Activated CD4-positive, alpha-beta T cell treated with anti-CD3 and anti-CD28 coated beads, Interleukin-2, amount 50 U/mL, for 24 hours (primary cell): ENCODE measurements around the gene FOXA2.
"Not testable (repeated sequence)": the region's sequence is repeated elsewhere in the genome, so short reads cannot be mapped to it uniquely, and the experiment has no call there.

Source experiments
- DNase-seq, 2 donors: peaks; one replicate each; pipeline ENCODE4 v3.0.0-alpha.2; 2020; ENCODE audit warnings: low read depth in 1 of 2, low spot score in 1 of 2

Gene FOXA2

DNA sequence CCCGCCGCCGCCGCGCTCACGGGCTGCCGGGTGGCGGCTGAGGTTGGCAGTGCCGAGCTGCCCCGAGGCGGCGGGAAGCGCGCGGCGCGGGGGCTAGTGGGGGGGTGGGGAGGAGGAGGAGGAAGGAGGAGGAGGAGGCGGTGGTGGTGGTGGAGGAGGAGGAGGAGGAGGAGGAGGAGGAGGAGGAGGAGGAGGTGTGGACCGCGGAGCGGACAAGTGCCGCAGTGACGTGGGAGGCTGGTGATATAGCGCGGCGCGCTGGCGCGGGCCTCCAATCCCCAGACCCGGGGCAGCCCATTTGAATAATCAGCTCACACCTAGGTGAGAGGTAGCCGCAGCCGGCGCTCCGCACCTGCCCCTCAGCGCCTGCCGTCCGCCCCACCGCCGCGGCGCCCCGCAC is at the start of gene FOXA2:
FOXA2 (minus strand) TSS at position 51 of the 400 bp plus-strand sequence. CDS start 294 bp downstream, outside the sequence.
- DNase-seq, result no peak

DNA sequence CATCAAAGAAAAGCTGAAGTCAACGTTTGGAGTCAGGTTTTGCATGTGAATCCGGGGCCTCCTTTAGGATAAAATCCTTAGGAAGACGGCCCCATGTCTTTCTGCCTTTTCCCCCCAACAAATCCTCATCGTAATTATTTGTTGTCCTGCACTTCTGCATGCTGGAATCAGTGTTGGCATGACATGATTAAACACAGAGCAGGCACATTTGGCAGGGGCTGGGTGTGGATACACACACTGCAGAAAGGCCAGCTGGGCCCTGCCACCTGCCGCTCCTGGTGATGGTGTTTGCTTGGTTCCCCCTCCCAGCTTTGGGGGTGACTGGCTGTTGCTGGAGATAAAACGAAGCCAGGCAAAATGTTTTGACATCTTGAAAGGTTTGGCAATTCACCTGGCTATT is 46.3 kb upstream of the FOXA2 start:
- no peak for DNase-seq

DNA sequence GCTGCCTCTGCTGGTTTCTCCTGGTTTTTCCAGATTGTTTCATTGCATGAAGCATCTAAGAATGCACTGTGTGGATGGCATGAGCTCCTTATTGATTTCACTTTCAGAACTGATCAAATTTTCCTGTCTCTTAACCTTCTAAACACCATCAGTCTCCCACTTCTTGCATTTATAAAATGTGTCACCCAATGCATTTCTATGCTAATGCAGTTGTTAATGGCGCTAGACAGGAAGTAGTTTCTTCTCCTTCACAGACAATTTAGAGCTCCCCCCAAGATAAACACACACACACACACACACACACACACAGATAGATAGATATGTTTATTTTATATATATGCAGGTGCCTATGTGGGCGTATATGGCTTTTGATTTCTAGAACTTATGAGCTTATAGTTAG is 45.6 kb upstream of the FOXA2 start:
- DNase-seq, result no peak

DNA sequence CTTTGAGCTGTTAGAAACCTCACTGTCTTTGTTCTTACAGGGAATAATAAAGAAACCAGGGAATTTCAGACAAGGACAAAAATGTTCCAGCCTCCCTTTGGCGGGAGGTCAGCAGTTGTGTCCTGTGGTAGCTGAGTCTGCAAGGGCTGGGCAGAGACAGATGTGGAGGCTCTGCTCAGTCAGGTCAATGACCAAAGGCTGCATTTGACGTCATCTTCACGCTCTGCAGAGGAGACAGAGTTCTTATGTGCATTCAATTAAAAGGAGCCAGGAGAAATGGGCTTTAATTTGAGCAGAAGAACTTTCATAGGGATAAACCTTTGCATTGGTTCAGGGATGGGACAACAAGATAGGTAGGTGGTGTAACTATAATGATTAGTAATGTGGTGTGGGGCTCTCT is 45.1 kb upstream of the FOXA2 start:
- no peak for DNase-seq

DNA sequence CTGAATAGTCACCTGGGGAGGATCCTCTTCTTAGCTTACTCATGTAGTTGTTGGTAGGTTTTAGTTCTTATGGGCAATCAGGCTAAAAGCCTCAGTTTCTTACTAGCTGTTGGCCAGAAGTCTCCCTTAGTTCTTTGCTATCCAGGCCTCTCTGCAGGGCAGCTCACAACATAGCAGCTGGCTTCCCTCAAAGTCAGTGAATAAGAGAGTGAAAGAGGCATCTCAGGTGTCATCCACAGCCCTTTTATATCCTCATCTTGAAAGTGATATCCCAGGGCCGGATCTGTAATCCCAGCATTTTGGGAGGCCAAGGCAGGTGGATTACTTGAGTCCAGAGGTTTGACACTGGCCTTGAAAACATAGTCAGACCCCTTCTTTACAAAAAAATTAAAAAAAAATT is 42.1 kb upstream of the FOXA2 start:
- no peak for DNase-seq

DNA sequence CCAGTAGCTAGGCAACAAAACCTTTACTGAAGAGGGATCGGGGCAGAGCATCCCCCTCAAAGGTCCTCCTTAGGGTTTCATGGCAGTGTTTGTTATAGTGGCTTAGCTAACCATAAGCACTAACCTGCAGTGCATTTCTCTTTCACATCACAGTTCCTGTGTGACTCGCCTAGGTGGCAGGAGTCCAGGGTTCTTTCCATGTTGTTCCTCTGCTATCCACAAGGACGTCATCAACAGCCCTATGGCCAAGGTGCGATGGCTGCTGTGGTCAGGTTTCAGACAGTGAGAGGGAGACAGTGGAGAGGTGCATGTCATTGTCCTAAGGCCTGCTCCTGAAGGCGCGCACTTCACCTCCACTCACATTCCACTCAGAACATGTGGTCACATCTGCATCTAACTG is 38.8 kb upstream of the FOXA2 start:
- DNase-seq, result no peak

DNA sequence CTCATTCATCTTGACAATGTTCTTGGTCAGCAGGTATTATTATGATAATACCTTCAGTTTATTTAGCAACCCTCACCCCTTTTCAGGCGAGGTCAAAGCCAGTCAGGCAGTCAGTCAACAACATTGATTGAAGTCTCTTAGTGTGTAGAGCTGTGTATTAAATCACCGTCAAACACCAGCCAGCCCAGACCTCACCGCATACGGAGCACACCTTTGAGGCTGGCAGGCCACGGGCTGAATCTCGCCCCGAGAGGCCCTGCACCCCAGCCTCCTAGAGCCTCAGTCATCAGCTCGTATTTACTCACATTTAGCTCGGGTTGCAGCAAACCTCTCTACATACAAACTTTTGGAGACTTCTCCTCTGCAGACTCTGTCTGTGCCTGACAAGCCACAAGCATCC is 36.0 kb upstream of the FOXA2 start:
- DNase-seq, result no peak

DNA sequence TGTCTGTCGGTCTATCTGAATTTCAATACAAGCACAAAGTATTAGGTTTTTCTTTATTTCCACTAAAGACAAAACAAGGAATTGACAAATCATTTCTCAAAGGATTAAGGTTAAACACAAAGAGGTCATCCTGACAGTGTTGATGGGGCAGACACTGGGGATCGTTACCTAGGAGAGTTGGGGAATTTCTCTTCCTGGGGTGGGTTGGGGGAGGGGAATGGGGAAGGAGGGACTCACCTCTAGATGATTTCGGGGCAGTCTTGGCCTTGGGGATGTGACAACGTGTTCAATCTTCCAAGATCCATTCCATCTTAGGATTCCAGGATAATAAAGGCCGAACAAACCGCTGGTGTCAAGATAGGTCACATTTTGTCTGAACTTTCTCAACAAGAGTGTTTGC is 35.4 kb upstream of the FOXA2 start:
- DNase-seq, result no peak

DNA sequence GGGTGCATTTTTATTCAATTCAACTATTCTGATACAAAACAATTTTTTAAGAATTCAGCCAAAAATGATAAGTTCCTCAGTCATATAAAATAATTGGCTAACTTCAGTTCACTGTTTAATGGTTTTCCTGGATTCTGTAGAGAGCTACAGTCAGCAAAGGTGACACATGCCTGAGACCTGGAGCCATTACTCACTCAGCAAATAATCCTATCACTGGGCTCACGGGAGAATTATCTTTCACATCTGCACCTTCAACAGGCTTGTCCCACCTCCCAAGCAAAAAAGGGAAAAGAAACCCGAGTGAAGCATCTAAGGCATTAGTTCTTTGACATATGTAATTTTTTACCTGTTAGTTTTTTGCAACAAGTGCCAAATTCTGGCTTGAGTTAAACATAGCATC is 34.9 kb upstream of the FOXA2 start:
- DNase-seq, result no peak

DNA sequence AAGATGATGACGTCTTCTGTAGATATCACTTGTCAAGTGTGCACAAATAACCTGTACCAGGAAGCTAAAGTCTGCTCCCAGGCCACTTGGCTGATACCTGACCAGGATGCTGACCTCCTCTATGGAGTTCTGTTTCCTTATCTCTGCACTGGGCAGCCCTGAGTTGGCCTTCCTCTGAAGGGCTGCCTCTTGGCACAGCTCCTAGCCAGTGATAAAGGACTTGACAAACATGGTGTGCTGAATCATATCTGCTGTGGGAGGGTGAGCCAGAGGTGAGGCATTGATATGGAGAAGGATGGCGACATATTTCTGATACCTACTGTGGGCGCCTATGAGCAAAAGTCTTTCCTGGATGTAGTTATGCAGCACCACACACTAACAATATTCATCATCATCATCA is 32.8 kb upstream of the FOXA2 start:
- no peak for DNase-seq

DNA sequence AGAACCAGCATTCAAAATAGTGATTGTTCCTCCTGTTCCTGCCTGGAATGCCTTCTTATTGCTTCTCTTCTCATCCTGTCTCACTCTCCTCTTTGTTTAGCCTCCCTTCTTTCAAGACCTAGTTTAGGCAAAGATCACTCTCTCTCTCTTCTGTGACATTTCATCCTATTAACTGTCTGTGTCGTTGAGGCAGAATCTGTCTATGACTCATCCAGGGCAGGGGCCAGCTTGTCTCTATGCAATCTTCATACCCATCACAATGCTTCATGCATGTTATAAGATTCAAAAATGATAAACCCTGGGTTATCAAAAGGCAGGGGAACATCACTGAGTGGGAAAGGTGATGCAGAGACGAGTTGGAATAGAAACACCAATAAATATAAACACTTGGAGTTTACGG is 32.2 kb upstream of the FOXA2 start:
- DNase-seq, result no peak

DNA sequence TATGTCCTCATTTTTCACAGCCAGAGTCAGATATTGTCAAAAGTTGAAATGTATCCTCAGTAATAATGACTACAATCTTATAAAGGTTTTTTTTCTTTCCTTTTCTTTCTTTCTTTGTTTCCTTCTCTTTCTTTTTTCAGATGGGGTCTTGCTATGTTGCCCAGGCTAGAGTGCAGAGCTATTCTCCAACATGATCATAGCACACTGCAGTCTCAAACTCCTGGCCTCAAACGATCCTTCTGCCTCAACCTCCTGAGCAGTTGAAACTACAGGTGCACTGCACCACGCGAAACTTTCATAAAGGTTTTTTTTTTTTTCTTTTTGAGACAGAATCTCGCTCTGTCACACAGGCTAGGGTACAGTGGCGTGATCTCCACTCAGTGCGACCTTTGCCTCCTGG is 31.1 kb upstream of the FOXA2 start:
- DNase-seq, result no peak

DNA sequence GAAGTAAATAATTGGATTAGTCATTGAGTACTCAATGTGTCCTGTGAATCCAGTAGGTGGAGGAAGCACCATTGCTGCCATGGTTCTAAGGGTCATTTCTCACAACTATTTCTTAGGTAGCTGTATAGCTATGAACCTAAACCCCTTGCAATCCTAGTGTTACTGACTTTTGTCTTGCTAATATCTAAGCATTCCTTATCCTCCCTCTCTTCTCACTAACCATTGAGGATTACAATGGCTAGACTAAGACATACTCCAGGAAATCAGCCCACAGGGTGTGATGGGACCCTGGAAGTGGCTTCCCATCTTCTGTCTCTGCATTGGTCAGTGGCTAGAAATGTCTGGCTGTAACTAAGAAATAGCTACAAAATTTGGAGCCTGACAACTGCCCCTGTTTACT is 27.3 kb upstream of the FOXA2 start:
- DNase-seq, result no peak

DNA sequence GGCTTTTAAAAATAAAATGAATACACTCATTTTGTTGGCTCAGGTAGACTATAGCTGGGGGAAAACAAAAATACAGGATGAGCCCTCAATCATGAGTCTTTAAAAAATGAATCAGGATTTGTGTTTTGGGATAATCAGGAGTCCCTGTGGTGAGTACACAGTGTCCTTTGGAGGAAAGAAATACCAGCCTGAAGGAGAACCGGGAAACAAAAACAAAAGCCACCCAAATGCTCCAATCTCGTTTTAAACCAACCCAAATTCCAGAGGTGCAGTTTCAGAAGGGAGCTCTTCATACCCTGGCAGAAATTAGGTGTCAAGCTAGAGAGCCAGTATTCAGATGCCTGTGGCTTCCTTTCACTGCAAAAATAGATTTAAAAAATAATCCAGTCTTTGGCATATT is 23.3 kb upstream of the FOXA2 start:
- DNase-seq, result no peak

DNA sequence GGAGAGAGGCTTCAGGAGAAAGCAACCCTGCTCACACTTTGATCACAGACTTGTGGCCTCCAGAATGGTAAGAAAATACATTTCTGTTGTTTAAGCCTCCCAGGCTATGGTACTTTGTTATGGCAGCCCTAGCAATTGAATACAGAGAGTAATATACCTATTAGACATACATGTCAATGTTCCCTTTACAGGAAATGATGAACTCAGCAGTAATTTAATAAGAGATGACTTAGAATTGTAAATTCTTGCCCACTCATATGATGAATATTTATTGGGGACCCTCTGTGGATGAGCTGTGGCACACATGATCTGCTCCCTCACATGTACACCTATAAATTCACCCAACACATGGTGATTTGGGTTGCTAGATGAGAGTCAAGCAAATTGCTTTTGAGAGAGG is 20.4 kb upstream of the FOXA2 start:
- DNase-seq, result no peak

DNA sequence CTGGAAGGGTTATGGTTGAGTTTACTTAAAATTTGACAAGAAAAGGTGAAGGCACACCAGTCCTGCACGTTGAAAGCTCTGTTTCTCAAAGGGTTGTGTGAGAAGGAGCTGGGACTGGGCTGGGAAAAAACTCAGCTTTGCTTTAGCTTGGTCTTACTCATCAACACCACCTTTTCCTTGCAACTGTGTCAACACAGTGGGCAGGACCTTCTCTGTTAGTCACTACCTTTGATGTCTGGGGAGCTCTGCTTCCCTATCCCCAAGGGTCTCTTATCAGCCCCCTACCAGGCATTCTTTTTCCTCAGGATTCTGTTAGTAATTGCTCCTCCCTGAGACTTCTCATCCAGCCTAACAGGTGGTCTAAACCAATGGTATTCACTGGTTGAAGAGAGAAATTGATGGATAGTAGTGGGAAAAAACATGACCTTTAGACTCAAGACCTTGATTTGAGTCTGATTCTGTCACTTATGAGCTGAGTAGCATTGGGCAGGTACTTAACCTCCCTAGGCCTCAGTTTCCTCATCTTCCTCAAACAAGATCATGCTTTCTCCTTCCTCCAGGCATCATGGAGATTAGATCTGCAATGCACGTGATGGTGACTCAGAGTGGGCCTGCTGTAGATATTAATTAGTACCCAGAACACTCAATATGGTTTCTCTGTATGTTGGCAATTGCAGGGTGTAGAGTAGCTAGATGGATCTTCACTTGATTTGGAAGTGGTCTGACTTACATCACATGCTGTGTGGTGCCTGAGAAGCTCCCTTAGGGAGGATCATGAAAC is 17.2 kb upstream of the FOXA2 start:
- DNase-seq, result no peak

DNA sequence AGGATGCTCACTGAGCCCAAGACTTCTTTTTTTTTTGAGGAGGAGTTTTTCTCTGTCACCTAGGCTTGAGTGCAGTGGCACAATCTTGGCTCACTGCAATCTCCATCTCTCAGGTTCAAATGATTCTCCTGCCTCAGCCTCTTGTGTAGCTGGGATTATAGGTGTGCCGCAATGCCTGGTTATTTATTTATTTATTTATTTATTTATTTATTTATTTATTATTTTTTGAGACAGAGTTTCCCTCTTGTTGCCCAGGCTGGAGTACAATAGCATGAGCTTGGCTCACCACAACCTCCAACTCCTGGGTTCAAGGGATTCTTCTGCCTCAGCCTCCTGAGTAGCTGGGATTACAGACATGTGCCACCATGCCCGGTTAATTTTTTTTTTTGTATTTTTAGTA is 14.9 kb upstream of the FOXA2 start:
- DNase-seq, result not testable (repeated sequence)

DNA sequence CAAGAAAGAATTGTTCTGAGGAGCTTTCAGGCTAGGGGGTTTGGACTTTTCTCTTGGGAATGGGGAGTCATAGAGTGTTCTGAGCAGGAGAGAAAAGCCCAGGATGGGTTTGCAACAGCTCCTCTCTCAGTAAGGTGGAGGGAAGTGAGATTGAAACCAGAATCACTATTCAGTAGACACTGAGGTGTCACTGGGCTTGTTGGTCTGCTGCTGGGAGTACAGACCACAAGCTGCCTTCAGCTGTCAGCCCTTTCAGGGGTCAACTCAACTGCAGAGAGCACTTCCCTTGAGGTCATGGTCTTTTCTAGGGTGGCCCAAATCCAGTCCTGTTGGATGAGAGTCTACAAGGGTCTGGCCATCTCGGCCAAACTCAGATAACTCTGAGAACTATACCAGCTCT is 12.9 kb upstream of the FOXA2 start:
- no peak for DNase-seq

DNA sequence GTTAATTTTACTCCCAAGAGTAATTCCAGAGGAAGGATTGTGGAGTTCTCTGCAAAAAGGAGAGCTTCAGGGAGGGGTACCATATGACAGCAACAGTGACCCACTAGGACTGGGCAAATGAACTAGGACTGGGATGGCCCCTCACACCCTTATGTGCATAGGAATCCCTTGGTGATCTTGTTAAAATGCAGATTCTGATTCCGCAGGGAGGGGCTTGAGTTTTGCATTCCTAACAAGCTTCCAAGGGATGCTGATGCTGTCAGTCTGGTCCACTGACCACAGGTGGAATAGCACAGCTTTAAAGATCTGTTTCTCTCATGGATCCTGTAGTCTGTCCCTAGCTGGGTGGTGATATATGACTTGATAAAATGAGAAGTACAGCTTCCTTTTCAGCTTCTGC is 6.3 kb upstream of the FOXA2 start:
- no peak for DNase-seq

DNA sequence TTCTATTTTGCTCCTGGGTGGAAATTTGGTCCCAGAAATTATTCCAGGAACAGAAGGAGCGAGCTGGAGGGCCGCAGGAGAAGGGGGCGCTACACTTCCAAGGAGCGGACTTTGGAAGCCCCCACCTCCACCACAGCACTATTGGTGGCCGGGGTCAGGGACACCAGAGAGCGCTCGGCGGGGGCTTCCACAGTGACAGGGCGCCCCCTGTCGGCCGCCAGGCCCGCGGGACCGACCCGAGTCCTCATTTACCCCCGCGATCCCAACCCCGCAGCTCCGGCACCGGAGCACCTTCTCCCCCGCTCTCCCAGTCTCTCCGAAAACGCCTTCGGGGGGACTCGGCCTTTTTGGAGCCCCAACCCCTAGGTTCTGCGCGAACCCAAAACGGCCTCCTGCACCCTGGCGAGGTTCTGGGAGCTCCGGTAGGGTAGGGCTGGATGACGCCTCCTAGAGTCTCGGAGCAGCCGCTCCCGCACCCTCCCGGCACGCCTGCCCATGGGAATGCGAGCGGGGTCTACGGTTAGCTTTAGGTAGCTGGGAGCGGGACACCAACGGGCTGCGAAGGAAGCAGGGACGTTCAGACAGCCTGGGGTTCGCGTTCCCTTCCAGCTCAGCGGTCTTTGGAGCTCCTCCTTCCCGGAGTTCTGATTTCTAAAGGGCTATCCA is 2.4 kb upstream of the FOXA2 start:
- DNase-seq, result no peak

DNA sequence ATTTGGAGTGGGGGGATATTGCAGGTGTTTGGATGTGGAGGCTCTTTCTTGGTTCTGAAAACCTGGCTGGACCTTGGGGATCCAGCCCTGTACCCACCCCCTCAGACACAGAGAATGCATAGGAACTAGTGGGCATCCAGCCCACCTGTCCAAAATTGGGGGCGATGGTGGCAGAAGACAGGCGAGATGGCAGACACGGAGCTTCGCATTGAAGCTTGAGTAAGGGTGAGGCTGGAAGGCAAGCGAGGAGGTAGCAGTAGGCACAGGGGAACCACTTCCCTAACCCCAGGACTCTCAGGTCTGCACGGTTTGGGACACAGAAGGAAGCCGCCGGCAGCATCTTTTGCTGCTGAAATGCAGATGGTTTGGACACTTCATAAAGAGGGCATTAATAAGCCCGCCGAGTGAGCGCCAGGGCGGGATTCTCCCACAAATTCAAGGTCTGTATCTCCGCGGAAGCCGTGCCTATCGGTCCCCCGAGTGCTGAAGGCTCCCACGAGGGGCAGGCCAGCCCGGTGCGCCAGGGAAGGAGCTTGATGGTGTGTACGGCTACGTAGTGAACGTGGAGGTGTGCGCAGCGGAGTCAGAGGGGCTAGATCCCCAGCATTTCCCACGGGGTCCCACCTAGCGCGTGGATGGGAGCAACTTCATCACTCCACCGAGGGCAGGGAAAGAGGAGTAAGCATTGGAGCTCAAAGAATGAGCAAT is 1.6 kb upstream of the FOXA2 start:
- no peak for DNase-seq
